Measurements from ENCODE around the gene XRRA1. TPM values are rescaled to one million over a fixed set of nuclear protein-coding genes. Genes with fewer than 3 reads are reported as not detected.

The XRRA1 gene
- total RNA-seq, 1 experiment from 2014 or later = 11.9 TPM

GRCh38 chr11:74847395-74847794, 101.5 kb downstream of the XRRA1 start:
- Mint-ChIP-seq H3K36me3 (ENCODE audit: insufficient read depth, unreplicated experiment) (peaks cover 48% of the 10 kb centered on the region), H3K9me3 (ENCODE audit: unreplicated experiment) (no peaks in the 10 kb centered on the region), H3K27me3 (ENCODE audit: insufficient read depth, unreplicated experiment) (no peaks in the 10 kb centered on the region), H3K27ac (ENCODE audit: unreplicated experiment) (peak overlapping the region; percentile 93), H3K4me3 (ENCODE audit: unreplicated experiment) (no peak overlapping the region), H3K4me1 (ENCODE audit: low read depth, unreplicated experiment) (peaks cover 12% of the 10 kb centered on the region)
- TF ChIP-seq, protein P1, sequence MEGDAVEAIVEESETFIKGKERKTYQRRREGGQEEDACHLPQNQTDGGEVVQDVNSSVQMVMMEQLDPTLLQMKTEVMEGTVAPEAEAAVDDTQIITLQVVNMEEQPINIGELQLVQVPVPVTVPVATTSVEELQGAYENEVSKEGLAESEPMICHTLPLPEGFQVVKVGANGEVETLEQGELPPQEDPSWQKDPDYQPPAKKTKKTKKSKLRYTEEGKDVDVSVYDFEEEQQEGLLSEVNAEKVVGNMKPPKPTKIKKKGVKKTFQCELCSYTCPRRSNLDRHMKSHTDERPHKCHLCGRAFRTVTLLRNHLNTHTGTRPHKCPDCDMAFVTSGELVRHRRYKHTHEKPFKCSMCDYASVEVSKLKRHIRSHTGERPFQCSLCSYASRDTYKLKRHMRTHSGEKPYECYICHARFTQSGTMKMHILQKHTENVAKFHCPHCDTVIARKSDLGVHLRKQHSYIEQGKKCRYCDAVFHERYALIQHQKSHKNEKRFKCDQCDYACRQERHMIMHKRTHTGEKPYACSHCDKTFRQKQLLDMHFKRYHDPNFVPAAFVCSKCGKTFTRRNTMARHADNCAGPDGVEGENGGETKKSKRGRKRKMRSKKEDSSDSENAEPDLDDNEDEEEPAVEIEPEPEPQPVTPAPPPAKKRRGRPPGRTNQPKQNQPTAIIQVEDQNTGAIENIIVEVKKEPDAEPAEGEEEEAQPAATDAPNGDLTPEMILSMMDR (IDR thresholded peaks at IDR 0.05; ENCODE audit: insufficient read depth in 1 of 2, low read depth in 1 of 2, low read length in 1 of 2, severe bottlenecking in 1 of 2, unreplicated experiment in 1 of 2) = no peak
- Histone ChIP-seq H3K36me3 (ENCODE audit: control insufficient read depth, insufficient read depth, low read length) (peaks cover 4% of the 10 kb centered on the region), H3K4me3 (ENCODE audit: low read depth, low read length) (no peak overlapping the region), H3K27me3 (replicated peaks; ENCODE audit: control insufficient read depth, insufficient read depth, low read length) (no peaks in the 10 kb centered on the region), H3K4me1 (peaks cover 35% of the 10 kb centered on the region), H3K9me3 (no peaks in the 10 kb centered on the region)
- CTCF ChIA-PET = interaction anchor here (0.7 kb wide), 1 partner anchor 39 kb away, joined by 6 read pairs; no protein-coding TSS in a partner anchor
- intact Hi-C loops (cut with micrococcal nuclease; ENCODE audit: unreplicated experiment) = no loop called here
- POLR2A ChIA-PET = no interaction called here
- DNase-seq = no peak
- BruUV-seq (replicated peaks) = no TSS peak

- DNase-seq = no peak
- Histone ChIP-seq H3K4me1 (peaks cover 35% of the 10 kb centered on the region), H3K4me3 (ENCODE audit: low read depth, low read length) (no peak overlapping the region), H3K9me3 (no peaks in the 10 kb centered on the region), H3K27me3 (replicated peaks; ENCODE audit: control insufficient read depth, insufficient read depth, low read length) (no peaks in the 10 kb centered on the region), H3K36me3 (ENCODE audit: control insufficient read depth, insufficient read depth, low read length) (peaks cover 2% of the 10 kb centered on the region)
- CTCF ChIA-PET = interaction anchor here (0.7 kb wide), 1 partner anchor 40 kb away, joined by 6 read pairs; no protein-coding TSS in a partner anchor
- intact Hi-C loops (cut with micrococcal nuclease; ENCODE audit: unreplicated experiment) = no loop called here
- TF ChIP-seq, protein P1 (IDR thresholded peaks at IDR 0.05; ENCODE audit: insufficient read depth in 1 of 2, low read depth in 1 of 2, low read length in 1 of 2, severe bottlenecking in 1 of 2, unreplicated experiment in 1 of 2) = no peak
- no peaks in the 10 kb centered on the region for H3K27me3 Mint-ChIP-seq (ENCODE audit: insufficient read depth, unreplicated experiment)
- POLR2A ChIA-PET = no interaction called here
- no peak overlapping the region for H3K4me3 Mint-ChIP-seq (ENCODE audit: unreplicated experiment)
- BruUV-seq (replicated peaks) = no TSS peak
- H3K9me3 Mint-ChIP-seq (ENCODE audit: unreplicated experiment) = no peaks in the 10 kb centered on the region
- peaks cover 12% of the 10 kb centered on the region for H3K4me1 Mint-ChIP-seq (ENCODE audit: low read depth, unreplicated experiment)
- H3K27ac Mint-ChIP-seq (ENCODE audit: unreplicated experiment) = peak overlapping the region; percentile 93
- peaks cover 48% of the 10 kb centered on the region for H3K36me3 Mint-ChIP-seq (ENCODE audit: insufficient read depth, unreplicated experiment)
Measured at GRCh38 chr11:74846770-74847169, 102.1 kb downstream of the XRRA1 start.

DNA sequence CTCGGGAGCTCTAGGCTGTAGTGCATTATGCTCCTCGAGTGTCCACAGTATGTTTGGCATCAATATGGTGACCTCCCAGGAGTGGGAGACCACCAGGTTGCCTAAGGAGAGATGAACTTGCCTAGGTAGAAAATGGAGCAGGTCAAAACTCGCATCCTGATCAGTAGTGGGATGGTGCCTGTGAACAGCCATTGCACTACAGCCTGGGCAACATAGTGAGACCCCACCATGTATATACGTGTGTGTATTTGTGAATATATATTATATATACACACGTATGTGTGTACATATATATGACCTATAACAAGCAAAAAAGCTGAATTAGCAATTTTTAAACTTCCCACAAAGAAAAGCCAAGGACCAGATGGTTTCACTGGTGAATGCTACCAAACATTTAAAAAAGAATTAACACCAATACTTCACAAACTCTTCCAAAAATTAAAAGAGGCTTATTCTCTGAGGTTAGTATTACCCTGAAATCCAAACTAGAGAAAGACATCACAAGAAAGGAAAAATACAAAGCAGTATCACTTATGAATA, 102.8 kb downstream of the XRRA1 start:
- Mint-ChIP-seq H3K36me3 (ENCODE audit: insufficient read depth, unreplicated experiment) (peaks cover 52% of the 10 kb centered on the region), H3K27ac (ENCODE audit: unreplicated experiment) (no peak overlapping the region), H3K4me3 (ENCODE audit: unreplicated experiment) (no peak overlapping the region), H3K4me1 (ENCODE audit: low read depth, unreplicated experiment) (peaks cover 12% of the 10 kb centered on the region), H3K9me3 (ENCODE audit: unreplicated experiment) (no peaks in the 10 kb centered on the region), H3K27me3 (ENCODE audit: insufficient read depth, unreplicated experiment) (no peaks in the 10 kb centered on the region)
- ChIA-PET POLR2A (no interaction called here), CTCF (no interaction called here)
- no TSS peak for BruUV-seq (replicated peaks)
- DNase-seq = no peak
- no peak overlapping the region for H3K4me3 ChIP-seq (ENCODE audit: low read depth, low read length)
- no peaks in the 10 kb centered on the region for H3K27me3 ChIP-seq (replicated peaks; ENCODE audit: control insufficient read depth, insufficient read depth, low read length)
- intact Hi-C loops (cut with micrococcal nuclease; ENCODE audit: unreplicated experiment) = no loop called here
- H3K36me3 ChIP-seq (ENCODE audit: control insufficient read depth, insufficient read depth, low read length) = no peaks in the 10 kb centered on the region; the same call in none of the 2 replicates
- peaks cover 28% of the 10 kb centered on the region for H3K4me1 ChIP-seq
- no peaks in the 10 kb centered on the region for H3K9me3 ChIP-seq
- TF ChIP-seq, protein P1 (IDR thresholded peaks at IDR 0.05; ENCODE audit: insufficient read depth in 1 of 2, low read depth in 1 of 2, low read length in 1 of 2, severe bottlenecking in 1 of 2, unreplicated experiment in 1 of 2) = no peak
